SU-DHL-6 (cell line): ENCODE data around the gene IQSEC3.

Source experiments
- H2AFZ ChIP-seq: fragments of 200-600 bp; sonication (generic); 2 replicates; pipeline ENCODE4 v1.6.1; 2014; ENCODE audit warnings: low read depth, mild to moderate bottlenecking, moderate library complexity, mixed read lengths, antibody characterized with exemption, low read length; ENCODE audit not compliant: severe bottlenecking
- H3F3A ChIP-seq: fragments of 200-600 bp; shearing (Covaris generic); 2 replicates; pipeline ENCODE4 v1.6.0; 2016; ENCODE audit warnings: antibody characterized with exemption, mild to moderate bottlenecking; ENCODE audit not compliant: insufficient read depth
- H3K27ac ChIP-seq: fragments of 200-600 bp; sonication (generic); 2 replicates; pipeline ENCODE4 v1.5.1; 2016; ENCODE audit warnings: low read depth, mild to moderate bottlenecking, low read length, moderate library complexity, mixed read lengths
- H3K27me3 ChIP-seq: fragments of 200-600 bp; sonication (generic), shearing (Covaris generic); 2 replicates; pipeline ENCODE4 v1.6.0; 2014; ENCODE audit warnings: mild to moderate bottlenecking, low read length
- H3K36me3 ChIP-seq: fragments of 200-600 bp; sonication (generic); 2 replicates; pipeline ENCODE4 v1.6.1; 2014; ENCODE audit warnings: mild to moderate bottlenecking, low read length, mixed read lengths
- H3K4me2 ChIP-seq: fragments of 300-600, 200-600 bp; shearing (Covaris generic), sonication (generic); 2 replicates; pipeline ENCODE4 v1.6.0; 2014; ENCODE audit warnings: low read length, low read depth, mild to moderate bottlenecking; ENCODE audit not compliant: poor library complexity, severe bottlenecking
- H3K4me3 ChIP-seq: fragments of 200-600 bp; sonication (generic); 2 replicates; pipeline ENCODE4 v1.5.1; 2014; ENCODE audit warnings: antibody characterized with exemption, low read length, mild to moderate bottlenecking, mixed read lengths; ENCODE audit not compliant: insufficient read depth, poor library complexity, severe bottlenecking
- H3K79me2 ChIP-seq: fragments of 200-600 bp; sonication (generic); 2 replicates; pipeline ENCODE4 v1.6.1; 2014; ENCODE audit warnings: mild to moderate bottlenecking, low read length, moderate library complexity; ENCODE audit not compliant: insufficient read depth
- H3K9ac ChIP-seq: fragments of 200-600 bp; sonication (generic); 2 replicates; pipeline ENCODE4 v1.7.0; 2014; ENCODE audit warnings: mild to moderate bottlenecking, low read length
- H3K9me2 ChIP-seq: fragments of 200-600 bp; sonication (generic); replicated peaks from 2 replicates; pipeline ENCODE4 v1.6.1; 2014; ENCODE audit warnings: low read length; ENCODE audit not compliant: insufficient read depth
- H3K9me3 ChIP-seq: fragments of 200-600 bp; sonication (generic); 2 replicates; pipeline ENCODE4 v1.6.1; 2014; ENCODE audit warnings: low read length, mixed read lengths; ENCODE audit not compliant: insufficient read depth
- H4K20me1 ChIP-seq: fragments of 200-600 bp; sonication (generic); 2 replicates; pipeline ENCODE4 v1.6.1; 2014; ENCODE audit warnings: low read depth, mild to moderate bottlenecking, antibody characterized with exemption, low read length, moderate library complexity, mixed read lengths
- CTCF ChIP-seq: fragments of 200-600 bp; sonication (generic); IDR thresholded peaks from one replicate; pipeline ENCODE4 v1.5.1; 2017; ENCODE audit warnings: antibody characterized with exemption, mild to moderate bottlenecking, low read length, moderate library complexity; ENCODE audit not compliant: insufficient read depth, poor library complexity, severe bottlenecking
- EZH2phosphoT487 ChIP-seq: fragments of 200-600 bp; sonication (generic), shearing (Covaris generic); conservative IDR thresholded peaks from 2 replicates; pipeline ENCODE4 v1.6.1; 2018; ENCODE audit warnings: mild to moderate bottlenecking, antibody characterized with exemption, low read length, moderate library complexity, mixed read lengths

The IQSEC3 gene

GRCh38 chr12:105696-106095 is 39.1 kb downstream of the IQSEC3 start:
- Histone ChIP-seq H4K20me1 (no peaks in the 10 kb centered on the region), H3K27me3 (no peaks in the 10 kb centered on the region), H3K27ac (no peak overlapping the region), H3K4me3 (no peak overlapping the region), H3K9me2 (no peaks in the 10 kb centered on the region), H3K4me2 (no peak overlapping the region), H3K79me2 (no peaks in the 10 kb centered on the region), H2AFZ (no peak overlapping the region), H3F3A (no peaks in the 10 kb centered on the region), H3K9me3 (no peaks in the 10 kb centered on the region), H3K36me3 (no peaks in the 10 kb centered on the region), H3K9ac (no peak overlapping the region)
- TF ChIP-seq EZH2phosphoT487 (no peak), CTCF (no peak)

- H3K36me3 ChIP-seq = no peaks in the 10 kb centered on the region
- H3K27me3 ChIP-seq = no peaks in the 10 kb centered on the region
- no peaks in the 10 kb centered on the region for H4K20me1 ChIP-seq
- no peak overlapping the region for H3K9ac ChIP-seq
- H3K4me2 ChIP-seq = no peak overlapping the region
- no peak overlapping the region for H3K4me3 ChIP-seq
- no peaks in the 10 kb centered on the region for H3K9me3 ChIP-seq
- H3K9me2 ChIP-seq = no peaks in the 10 kb centered on the region
- H3F3A ChIP-seq = no peaks in the 10 kb centered on the region
- no peak overlapping the region for H2AFZ ChIP-seq
- TF ChIP-seq EZH2phosphoT487 = no peak
- H3K79me2 ChIP-seq = no peaks in the 10 kb centered on the region
- H3K27ac ChIP-seq = no peak overlapping the region
Observed at GRCh38 chr12:106118-106591, 39.6 kb downstream of the IQSEC3 start.

GRCh38 chr12:108594-108993 is 42.0 kb downstream of the IQSEC3 start:
- H4K20me1 ChIP-seq = no peaks in the 10 kb centered on the region
- no peaks in the 10 kb centered on the region for H3F3A ChIP-seq
- H3K79me2 ChIP-seq = no peaks in the 10 kb centered on the region
- no peak overlapping the region for H3K27ac ChIP-seq
- no peaks in the 10 kb centered on the region for H3K9me2 ChIP-seq
- no peak overlapping the region for H3K4me2 ChIP-seq
- TF ChIP-seq EZH2phosphoT487 = no peak
- no peaks in the 10 kb centered on the region for H3K36me3 ChIP-seq
- no peak overlapping the region for H2AFZ ChIP-seq
- no peaks in the 10 kb centered on the region for H3K27me3 ChIP-seq
- no peak overlapping the region for H3K9ac ChIP-seq
- H3K9me3 ChIP-seq = no peaks in the 10 kb centered on the region
- H3K4me3 ChIP-seq = no peak overlapping the region

- H3K9ac ChIP-seq = no peak overlapping the region
- TF ChIP-seq EZH2phosphoT487 (no peak), CTCF (no peak)
- H2AFZ ChIP-seq = no peak overlapping the region
- no peaks in the 10 kb centered on the region for H3F3A ChIP-seq
- no peaks in the 10 kb centered on the region for H4K20me1 ChIP-seq
- H3K27ac ChIP-seq = no peak overlapping the region
- no peaks in the 10 kb centered on the region for H3K9me3 ChIP-seq
- no peak overlapping the region for H3K4me3 ChIP-seq
- H3K79me2 ChIP-seq = no peaks in the 10 kb centered on the region
- H3K9me2 ChIP-seq = no peaks in the 10 kb centered on the region
- no peaks in the 10 kb centered on the region for H3K27me3 ChIP-seq
- H3K4me2 ChIP-seq = no peak overlapping the region
- H3K36me3 ChIP-seq = no peaks in the 10 kb centered on the region
Observed at GRCh38 chr12:109446-109845, 42.9 kb downstream of the IQSEC3 start.
